ENCODE data around the gene BLACAT1. TPM values are rescaled to one million over a fixed set of nuclear protein-coding genes. Genes with fewer than 3 reads are reported as not detected.
A peak's percentile ranks its signal among the peaks of the same experiment; 100 is the strongest.

Gene BLACAT1
- total RNA-seq, 3 donors from 2014 or later, result 0.66 to 1.5 TPM; not detected in 1

GRCh38 chr1:205440476-205441317 lies 15.1 kb downstream of the BLACAT1 start:
- no peaks in the 10 kb centered on the region for H3K27me3 ChIP-seq
- peaks cover 0 to 9% of the 10 kb centered on the region in 2 donors for H3K4me1 ChIP-seq
- intact Hi-C loops (cut with DNase I; ENCODE audit: low total_unique reads), result no loop called here
- peak overlapping the region in 2 of 3 donors; percentile 10 to 31 for H3K4me3 ChIP-seq
- no peaks in the 10 kb centered on the region for H3K36me3 ChIP-seq
- TF ChIP-seq POLR2AphosphoS5 (IDR thresholded peaks at IDR 0.05) (peak in 1 of 3 donors; percentile 14), POLR2A (IDR thresholded peaks at IDR 0.05) (no peak)
- peak overlapping the region; percentile 89 for H3K27ac ChIP-seq
- no peaks in the 10 kb centered on the region for H3K9me3 ChIP-seq
- peak in 1 of 2 donors; percentile 81 for DNase-seq (ENCODE audit: low spot score in 2 of 2)

- peaks cover 0 to 9% of the 10 kb centered on the region in 2 donors for H3K4me1 ChIP-seq
- no peak overlapping the region for H3K4me3 ChIP-seq
- peak overlapping the region; percentile 89 for H3K27ac ChIP-seq
- H3K9me3 ChIP-seq, result no peaks in the 10 kb centered on the region
- TF ChIP-seq POLR2AphosphoS5 (IDR thresholded peaks at IDR 0.05) (no peak), POLR2A (IDR thresholded peaks at IDR 0.05) (no peak), CTCF (IDR thresholded peaks at IDR 0.05) (no peak)
- no peaks in the 10 kb centered on the region for H3K36me3 ChIP-seq
- H3K27me3 ChIP-seq, result no peaks in the 10 kb centered on the region
- no peak for DNase-seq (ENCODE audit: low spot score in 2 of 2)
- intact Hi-C loops (cut with DNase I; ENCODE audit: low total_unique reads), result no loop called here
Observed at GRCh38 chr1:205440121-205440475, 15.7 kb downstream of the BLACAT1 start.

GRCh38 chr1:205438213-205439158 lies 17.4 kb downstream of the BLACAT1 start:
- Histone ChIP-seq H3K27ac (peak overlapping the region; percentile 89), H3K27me3 (no peaks in the 10 kb centered on the region), H3K9me3 (no peaks in the 10 kb centered on the region), H3K36me3 (no peaks in the 10 kb centered on the region), H3K4me1 (peaks cover 0 to 9% of the 10 kb centered on the region in 2 donors), H3K4me3 (no peak overlapping the region)
- intact Hi-C loops (cut with DNase I; ENCODE audit: low total_unique reads), result no loop called here
- peak; percentile 74 to 77 for DNase-seq (ENCODE audit: low spot score in 2 of 2)
- TF ChIP-seq POLR2AphosphoS5 (IDR thresholded peaks at IDR 0.05), result no peak
- TF ChIP-seq CTCF (IDR thresholded peaks at IDR 0.05), result peak; percentile 44 to 88 (median 45)

DNA sequence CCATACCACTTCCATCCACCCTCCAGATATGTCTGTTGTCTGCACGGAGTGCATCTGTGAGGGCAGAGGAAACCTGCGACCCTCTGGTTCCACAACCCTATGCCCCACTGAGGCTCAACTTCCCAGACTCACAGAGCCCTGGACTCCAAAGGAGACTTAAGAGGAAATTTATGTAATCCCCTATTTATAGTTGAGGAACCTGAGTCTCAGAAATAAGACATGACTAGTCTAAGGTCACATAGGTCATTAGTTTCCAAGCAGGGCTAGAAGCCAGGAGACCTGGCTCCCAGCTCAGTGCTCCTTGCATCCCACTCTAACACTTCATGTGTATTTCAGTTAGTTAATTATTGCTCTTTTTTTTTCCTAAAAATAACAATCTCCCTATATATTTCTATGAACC lies 18.3 kb downstream of the BLACAT1 start:
- Histone ChIP-seq H3K9me3 (no peaks in the 10 kb centered on the region), H3K4me1 (peaks cover 0 to 9% of the 10 kb centered on the region in 2 donors), H3K36me3 (no peaks in the 10 kb centered on the region), H3K27ac (no peak overlapping the region), H3K27me3 (no peaks in the 10 kb centered on the region), H3K4me3 (no peak overlapping the region)
- intact Hi-C loops (cut with DNase I; ENCODE audit: low total_unique reads), result no loop called here
- no peak for DNase-seq (ENCODE audit: low spot score in 2 of 2)
- TF ChIP-seq CTCF (IDR thresholded peaks at IDR 0.05) (no peak), POLR2AphosphoS5 (IDR thresholded peaks at IDR 0.05) (no peak), POLR2A (IDR thresholded peaks at IDR 0.05) (no peak)

DNA sequence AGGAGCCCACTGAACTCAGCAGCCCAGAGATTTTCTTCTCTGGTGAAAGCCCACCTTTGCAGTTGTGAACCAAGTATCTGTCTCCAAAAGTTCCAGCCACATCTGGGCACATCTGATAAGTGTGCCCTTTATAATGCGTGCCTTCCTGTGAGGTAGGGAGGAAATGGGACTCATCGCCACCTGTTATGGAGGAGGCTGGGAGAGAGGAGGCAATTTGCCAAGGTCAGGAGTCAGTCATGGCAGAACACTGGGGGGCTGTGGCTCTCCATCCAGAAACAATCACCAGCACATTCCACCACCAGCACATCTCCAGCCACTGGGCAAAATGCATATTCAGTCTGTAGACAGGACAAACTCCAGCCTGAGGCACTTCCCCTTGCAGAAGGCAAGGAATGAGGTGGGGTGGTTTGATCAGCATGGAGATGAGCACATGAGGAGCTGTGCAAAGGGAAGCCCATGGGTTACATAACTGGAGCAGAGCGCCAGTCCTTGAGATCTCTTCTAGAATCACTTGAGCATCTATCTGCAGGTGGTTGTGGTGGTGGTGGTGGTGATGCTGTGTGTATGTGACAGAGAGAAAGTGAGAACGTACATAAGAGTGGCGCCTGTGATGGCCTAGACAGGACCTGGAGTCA lies 19.0 kb downstream of the BLACAT1 start:
- peaks cover 0 to 9% of the 10 kb centered on the region in 2 donors for H3K4me1 ChIP-seq
- no peak overlapping the region for H3K27ac ChIP-seq
- no peak for TF ChIP-seq CTCF (IDR thresholded peaks at IDR 0.05)
- no peak for TF ChIP-seq POLR2A (IDR thresholded peaks at IDR 0.05)
- no peak for TF ChIP-seq POLR2AphosphoS5 (IDR thresholded peaks at IDR 0.05)
- no peak for DNase-seq (ENCODE audit: low spot score in 2 of 2)
- H3K9me3 ChIP-seq, result no peaks in the 10 kb centered on the region
- H3K27me3 ChIP-seq, result no peaks in the 10 kb centered on the region
- no peak overlapping the region for H3K4me3 ChIP-seq
- no peaks in the 10 kb centered on the region for H3K36me3 ChIP-seq
- intact Hi-C loops (cut with DNase I; ENCODE audit: low total_unique reads), result no loop called here
